ENCODE results near the gene USP49.

USP49 gene

GRCh38 chr6:41805830-41806774, 89.1 kb downstream of the USP49 start:
- DNase-seq: no peak

GRCh38 chr6:41801380-41801779, 93.8 kb downstream of the USP49 start:
- no peak for DNase-seq

GRCh38 chr6:41799559-41799911, 95.6 kb downstream of the USP49 start:
- no peak for DNase-seq

GRCh38 chr6:41798901-41799558, 96.1 kb downstream of the USP49 start:
- no peak for DNase-seq

GRCh38 chr6:41796474-41796873, 98.7 kb downstream of the USP49 start:
- DNase-seq: no peak

GRCh38 chr6:41791984-41792383, 103.2 kb downstream of the USP49 start:
- DNase-seq: no peak

DNA sequence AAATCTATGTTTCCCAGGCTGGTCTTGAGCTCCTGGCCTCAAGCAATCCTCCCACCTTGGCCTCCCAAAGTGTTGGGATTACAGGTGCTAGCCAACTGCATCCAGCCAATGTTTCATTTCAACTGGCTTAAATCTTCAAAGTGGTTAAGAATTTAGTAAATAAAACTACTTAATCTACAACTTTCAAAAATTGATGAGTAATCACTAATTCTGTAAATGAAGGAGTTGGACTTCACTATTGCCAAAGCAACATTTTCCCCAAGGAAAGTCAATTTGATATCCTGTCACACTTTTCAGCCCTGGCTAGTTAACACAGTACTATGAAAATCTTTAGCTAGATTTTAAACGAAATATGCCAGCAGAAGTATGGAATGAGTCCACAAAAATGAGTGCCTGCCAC, 103.9 kb downstream of the USP49 start:
- no peak for DNase-seq

DNA sequence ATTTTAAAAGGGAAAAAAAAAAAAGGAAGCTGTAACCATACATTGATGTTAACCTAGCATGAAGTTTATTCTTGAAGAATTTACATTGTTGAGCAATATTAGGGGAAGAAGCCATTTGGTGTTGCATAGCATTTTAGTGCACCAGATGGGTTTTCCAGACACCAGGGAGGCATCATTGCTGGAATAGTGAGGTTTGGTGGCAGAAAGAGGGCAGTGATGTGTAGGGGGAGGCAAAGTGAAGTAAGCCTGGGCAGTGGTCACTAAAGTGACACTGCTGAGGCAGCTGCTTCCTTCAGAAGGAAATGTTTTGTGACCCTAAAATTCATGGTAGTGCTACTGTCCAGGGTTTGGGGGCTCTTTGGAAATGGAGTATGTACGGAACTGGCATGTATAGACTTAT, 105.1 kb downstream of the USP49 start:
- DNase-seq: no peak

GRCh38 chr6:41789390-41789724, 105.8 kb downstream of the USP49 start:
- DNase-seq: no peak

DNA sequence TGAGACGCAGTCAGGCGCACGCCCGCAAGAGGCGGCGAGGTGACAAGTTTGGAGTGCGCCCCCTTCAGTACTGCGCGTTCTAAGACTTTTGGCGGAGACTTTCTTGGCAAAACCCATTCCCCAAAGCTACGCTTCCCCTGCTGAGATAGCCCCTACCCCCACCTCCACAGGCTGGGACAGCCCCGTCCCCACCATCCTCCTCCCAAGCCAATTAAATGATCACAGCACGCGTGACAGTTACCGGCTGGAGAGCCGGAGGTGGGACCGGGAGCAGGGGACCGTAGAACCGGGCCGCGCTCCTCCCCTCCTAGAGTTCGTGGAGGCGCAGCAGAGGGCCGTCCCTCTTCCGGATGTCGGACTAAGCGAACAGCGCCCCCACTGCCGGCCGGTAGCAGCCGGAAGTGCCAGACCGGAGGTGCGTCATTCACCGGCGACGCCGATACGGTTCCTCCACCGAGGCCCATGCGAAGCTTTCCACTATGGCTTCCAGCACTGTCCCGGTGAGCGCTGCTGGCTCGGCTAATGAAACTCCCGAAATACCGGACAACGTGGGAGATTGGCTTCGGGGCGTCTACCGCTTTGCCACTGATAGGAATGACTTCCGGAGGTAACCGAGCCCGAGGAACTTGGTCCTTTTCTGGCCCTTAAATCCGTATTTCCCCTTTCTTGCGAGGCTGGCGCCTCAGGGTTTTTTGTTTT, 107.8 kb downstream of the USP49 start, which contains the start of gene TOMM6:
Gene TOMM6, plus strand, starts transcription at position 476 of the 699 bp plus-strand sequence. Its CDS starts 4 bp downstream, at position 480.
- peak; percentile 92 for DNase-seq

- DNase-seq: peak; percentile 49
Measured at GRCh38 chr6:41786451-41787218, 108.5 kb downstream of the USP49 start.

DNA sequence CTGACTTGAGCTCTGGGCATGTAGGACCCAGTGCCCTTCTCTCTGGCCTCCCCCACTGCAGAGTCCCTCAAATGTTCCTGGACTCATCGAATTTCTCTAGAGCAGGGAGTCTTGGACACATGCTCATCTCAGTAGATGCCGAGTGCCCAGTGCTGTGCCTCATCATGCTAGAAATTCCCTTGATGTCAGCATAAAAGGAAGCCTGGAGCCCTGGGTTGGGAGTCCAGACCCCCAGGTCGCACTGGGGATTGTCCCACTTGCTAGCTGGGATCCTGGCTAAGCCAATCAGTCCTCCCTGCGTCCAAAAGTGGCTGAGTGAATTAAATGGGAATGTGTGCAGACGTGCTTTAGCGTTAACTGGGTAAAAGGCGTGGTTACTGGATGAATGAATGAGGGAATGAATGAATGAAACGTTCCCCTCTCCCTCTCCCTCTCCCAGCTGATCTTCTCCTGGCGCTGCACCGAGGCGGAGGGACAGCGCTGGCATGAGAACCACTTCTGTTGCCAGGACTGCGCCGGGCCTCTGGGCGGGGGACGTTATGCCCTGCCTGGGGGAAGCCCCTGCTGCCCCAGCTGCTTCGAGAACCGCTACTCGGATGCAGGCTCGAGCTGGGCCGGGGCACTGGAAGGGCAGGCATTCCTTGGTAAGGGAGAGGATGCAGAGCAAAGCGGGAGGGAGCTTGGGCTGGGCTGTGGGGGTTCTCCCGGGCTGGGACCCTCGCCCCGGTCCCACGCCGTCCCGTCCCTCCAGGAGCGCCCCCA, 109.3 kb downstream of the USP49 start:
- DNase-seq: no peak

DNA sequence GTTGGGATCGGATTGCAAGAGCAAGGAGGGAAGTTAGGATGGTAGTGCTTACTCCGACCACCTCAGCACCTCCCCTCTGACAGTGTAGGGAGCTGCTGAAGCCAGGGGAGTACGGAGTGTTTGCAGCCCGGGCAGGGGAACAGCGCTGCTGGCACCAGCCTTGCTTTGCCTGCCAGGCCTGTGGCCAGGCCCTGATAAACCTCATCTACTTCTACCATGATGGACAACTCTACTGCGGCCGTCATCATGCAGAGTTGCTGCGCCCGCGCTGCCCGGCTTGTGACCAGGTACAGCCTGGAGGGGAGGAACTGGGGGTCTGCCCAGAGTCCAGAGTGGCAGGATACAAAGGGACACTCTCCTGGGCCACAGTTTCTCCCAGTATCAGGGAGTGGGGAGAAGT, 109.9 kb downstream of the USP49 start:
- DNase-seq: no peak

GRCh38 chr6:41784581-41785171, 110.5 kb downstream of the USP49 start:
- no peak for DNase-seq

DNA sequence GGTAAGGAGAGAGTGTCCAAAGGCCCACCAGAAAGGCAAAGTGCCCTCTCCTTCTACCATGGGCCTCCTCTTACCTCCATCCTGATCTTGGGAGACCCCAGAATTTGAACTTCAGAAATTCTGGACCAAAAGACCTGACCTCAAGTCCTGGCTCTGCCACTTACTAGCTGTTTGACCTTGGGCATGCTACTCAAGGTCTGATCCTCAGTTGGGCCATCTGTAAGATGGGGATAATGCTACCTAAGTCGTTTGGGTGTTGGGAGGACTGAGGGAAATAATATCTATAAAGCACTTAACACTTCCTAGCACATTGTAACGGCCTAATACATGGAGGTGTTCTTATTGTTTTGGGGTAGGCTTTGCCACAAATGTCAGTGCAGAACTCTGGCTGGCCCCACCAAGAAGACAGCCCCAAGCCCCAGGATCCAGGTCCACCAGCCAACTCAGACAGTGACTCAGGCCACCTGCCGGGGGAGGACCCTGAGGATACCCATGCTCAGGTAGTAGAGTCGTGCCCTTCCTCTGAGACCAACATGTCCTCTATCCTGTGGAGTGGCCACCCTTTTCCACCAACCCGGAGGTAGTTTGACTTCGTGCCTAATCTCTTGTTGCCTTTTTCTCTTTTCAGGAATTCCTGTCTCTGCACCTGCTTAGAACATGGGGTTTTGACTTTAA, 111.9 kb downstream of the USP49 start:
- no peak for DNase-seq

DNA sequence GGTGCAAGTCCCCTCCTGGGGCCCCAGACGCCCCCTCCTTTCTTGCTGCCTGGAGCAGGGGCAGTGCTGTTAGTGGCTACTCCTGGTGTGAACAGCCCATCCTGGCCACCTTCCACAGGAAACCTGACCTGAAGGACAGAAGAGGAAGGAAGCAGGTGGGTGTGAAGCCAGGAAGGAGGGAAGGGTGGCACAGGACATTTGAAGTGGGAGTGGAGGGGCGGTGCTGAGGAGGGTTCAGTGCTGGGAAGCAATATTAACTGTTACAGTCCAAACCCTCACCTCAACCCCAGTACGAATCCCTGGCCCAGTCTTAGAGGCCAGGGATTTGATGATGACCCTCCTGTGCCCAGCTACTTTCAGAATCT, 113.8 kb downstream of the USP49 start:
- no peak for DNase-seq

DNA sequence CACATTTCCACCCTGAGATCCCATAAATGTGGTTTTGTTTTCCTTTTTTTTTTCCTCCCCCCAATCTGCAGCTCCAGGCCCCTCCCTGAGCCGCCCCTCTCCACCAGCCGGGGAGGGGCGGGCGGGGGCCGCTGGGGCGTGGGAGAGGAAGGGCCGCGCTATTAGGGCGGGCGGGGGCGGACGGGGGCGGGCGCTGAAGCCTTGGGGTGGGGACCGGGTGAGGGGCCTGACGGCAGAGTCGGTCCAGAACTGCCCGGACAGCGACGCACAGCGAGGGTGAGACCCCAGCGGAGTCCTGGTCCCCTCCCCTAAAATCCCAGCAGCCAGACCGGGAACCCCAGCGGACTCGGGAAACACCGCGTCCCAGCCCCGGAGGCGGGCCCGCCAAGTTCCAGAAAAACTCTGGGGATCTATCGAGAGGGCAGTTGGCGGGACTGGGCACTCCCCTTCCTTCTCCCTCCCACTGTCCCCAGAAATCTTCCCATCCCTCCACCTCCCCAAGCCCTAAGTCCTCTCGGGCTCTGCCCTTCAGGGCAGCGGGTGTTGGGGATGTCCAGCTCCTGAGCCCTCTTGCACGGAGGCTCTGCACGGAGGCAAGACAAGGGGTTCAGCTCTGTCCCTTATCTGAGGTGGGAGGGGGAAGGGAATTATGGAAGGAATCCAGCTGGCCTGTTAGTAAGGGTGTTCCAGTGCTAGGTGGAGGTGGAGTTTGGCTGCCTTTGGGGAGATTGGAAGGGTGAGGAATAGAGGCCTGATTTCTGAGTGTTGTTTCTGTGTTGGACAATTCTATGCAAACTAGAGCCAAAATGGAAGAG, 114.4 kb downstream of the USP49 start, which contains the start of gene PRICKLE4:
Gene PRICKLE4, plus strand, starts transcription at position 232 of the 815 bp plus-strand sequence. CDS start 2,692 bp downstream, outside the sequence.
- DNase-seq: no peak

GRCh38 chr6:41779788-41780550, 115.2 kb downstream of the USP49 start, which contains the start of gene FRS3:
Gene FRS3 (minus strand): TSS chr6:41779900. CDS start chr6:41776987, 2,913 bp downstream.
- DNase-seq: peak; percentile 87

GRCh38 chr6:41779336-41779735, 115.8 kb downstream of the USP49 start:
- no peak for DNase-seq
